WI38 (cell line): ENCODE data around the gene SCN8A.

ENCODE experiments used
- H3K4me3 ChIP-seq: 2 replicates; pipeline ENCODE4 v1.5.1; 2011; ENCODE audit warnings: low read depth, mild to moderate bottlenecking, control low read depth, low read length
- CTCF ChIP-seq: IDR thresholded peaks from 2 replicates; pipeline ENCODE4 v1.5.1; 2012; ENCODE audit warnings: low read depth, mild to moderate bottlenecking, control low read depth, low read length

Gene SCN8A

GRCh38 chr12:51669271-51669670 lies 78.2 kb downstream of the SCN8A start:
- no peak for TF ChIP-seq CTCF

DNA sequence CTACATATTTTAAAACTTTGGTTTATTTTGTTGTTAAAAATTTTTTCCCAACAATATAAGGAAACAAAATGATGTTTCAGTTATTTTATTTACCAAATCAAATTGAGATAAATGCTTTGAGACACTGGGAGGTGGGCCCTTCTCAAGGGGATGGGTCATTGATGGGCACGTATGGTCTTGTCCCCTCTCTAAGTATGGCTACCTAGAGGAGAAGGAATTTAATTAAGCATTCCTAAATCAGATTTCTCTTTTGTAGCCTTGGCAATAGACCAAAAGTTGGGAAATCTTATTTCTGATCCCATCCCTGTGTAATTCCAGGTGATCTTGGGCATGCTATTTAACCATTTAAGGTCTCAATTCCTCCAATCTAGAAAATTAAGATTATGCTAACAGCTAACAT lies 79.0 kb downstream of the SCN8A start:
- no peak overlapping the region for H3K4me3 ChIP-seq
- no peak for TF ChIP-seq CTCF

More at GRCh38 chr12:51669271-51669670, 78.2 kb downstream of the SCN8A start:
- no peak overlapping the region for H3K4me3 ChIP-seq

DNA sequence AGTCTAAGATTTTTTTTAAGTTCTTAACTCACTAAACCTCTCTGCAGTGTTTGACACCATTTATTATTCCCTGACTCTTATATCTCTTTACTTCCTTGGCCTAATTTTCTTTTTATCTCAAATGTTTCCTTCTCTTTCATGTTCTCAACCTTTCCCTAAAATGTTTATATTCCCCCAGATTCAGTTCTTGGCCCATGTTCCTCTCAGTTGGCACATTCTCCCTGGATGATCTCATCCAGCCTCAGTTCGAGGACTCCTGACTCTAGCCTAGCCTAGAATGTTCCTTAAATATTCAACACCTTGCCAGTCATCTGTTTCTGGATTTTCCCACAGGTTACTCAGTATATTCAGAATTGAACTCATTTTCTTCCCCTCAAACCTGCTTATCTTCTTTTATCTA lies 81.3 kb downstream of the SCN8A start:
- no peak for TF ChIP-seq CTCF
- no peak overlapping the region for H3K4me3 ChIP-seq

- no peak for TF ChIP-seq CTCF
- H3K4me3 ChIP-seq, result no peak overlapping the region
Measured at GRCh38 chr12:51675071-51675803, 84.2 kb downstream of the SCN8A start.

DNA sequence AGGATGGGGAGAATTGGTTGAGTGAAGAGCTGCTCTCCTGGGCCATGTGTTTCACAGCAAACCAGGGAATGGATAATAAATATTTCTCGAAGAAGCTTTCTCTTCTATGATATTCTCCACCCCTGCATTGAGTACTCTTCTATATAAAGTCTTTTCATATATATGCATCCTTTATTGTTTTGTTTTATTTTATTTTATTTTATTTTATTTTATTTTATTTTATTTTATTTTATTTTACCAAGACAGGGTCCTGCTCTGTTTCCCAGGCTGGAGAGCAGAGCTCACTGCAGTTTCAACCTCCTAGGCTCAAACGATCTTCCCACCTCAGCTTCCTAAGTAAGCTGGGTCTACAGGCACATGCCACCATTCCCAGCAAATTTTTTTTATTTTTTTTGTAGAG lies 85.8 kb downstream of the SCN8A start:
- no peak overlapping the region for H3K4me3 ChIP-seq
- no peak for TF ChIP-seq CTCF

DNA sequence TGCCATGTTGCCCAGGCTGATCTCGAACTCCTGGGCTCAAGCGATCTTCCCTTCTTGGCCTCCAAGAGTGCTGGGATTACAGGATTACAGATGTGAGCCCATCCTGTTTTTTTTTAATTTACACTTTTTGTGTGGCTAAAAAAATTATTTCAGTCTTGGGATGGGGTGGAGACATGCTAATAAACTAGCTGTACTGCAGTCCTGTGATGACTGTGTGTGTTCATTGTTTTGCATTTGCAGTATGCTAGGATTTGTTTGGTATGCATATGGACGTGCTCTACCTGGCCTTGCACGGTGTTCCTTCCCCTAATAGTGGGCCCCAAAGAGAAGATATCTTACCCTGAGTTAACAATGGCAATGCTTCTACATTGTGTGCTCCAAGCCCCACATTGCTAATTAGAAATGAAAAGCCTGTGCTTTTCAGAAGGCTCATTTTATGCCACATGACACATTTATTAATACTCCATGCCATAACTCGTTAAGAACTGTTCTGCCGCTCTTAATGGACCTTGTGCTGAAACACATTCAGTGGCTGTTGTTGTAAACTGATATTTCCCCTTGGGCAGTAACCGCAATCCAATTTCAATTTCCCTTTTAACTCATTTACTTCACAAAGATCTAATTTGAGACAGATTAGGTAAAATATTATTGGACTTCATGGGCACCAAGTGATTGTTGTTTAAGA lies 86.4 kb downstream of the SCN8A start:
- no peak overlapping the region for H3K4me3 ChIP-seq
- no peak for TF ChIP-seq CTCF

DNA sequence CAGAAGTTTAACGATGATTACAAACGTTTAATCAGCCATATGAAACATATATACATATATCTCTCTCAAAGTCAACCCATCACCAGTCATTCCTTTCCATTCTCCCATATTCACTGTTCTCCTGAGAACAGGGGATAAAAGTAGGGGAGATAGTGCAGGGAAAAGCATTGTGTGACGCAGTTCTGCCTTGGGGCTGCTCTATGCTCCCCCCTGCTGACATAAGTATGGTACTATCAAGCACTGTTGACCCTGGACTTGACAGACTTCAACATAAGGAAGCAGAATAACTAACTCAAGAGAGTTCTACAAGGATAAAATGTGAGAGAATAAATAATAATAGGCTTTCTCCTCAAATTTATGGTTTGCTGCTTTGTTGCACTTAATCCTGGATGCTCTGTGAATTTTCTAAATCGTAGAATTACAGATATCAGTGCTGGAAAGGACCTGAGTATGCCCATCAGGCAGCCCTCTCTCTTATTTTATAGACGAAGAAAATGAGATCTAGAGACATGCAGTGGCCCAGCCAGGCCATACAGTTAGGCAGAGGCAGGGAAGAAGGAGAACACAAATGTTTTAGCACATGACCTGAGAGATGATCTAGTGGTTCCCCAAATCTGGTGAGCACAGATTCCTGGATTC lies 87.2 kb downstream of the SCN8A start:
- no peak overlapping the region for H3K4me3 ChIP-seq
- TF ChIP-seq CTCF, result peak; percentile 77
